GM23338 (cell line): Measurements from ENCODE around the gene NPAS2. TPM values are rescaled to one million over a fixed set of nuclear protein-coding genes. Genes with fewer than 3 reads are reported as not detected.

Experiments used
- ATAC-seq: fragments of 200-7000 bp; cut with Tn5 transposase; 3 replicates; pipeline ENCODE4 v1.9.1; 2020
- DNase-seq: peaks from one replicate; pipeline ENCODE4 v3.0.0-alpha.2; 2015; ENCODE audit warnings: low spot score
- H2AFZ ChIP-seq: fragments of 200-600 bp; sonication (generic); 2 replicates; pipeline ENCODE4 v1.8.0; 2016; ENCODE audit warnings: antibody characterized with exemption, mild to moderate bottlenecking, moderate library complexity
- H3F3A ChIP-seq: fragments of 200-600 bp; sonication (generic); replicated peaks from 2 replicates; pipeline ENCODE4 v1.8.0; 2017; ENCODE audit warnings: antibody characterized with exemption, mixed run types, low read depth
- H3K27ac ChIP-seq: fragments of 200-600 bp; sonication (generic); 2 replicates; pipeline ENCODE4 v1.6.1; 2016; ENCODE audit warnings: low read depth
- H3K27me3 ChIP-seq: fragments of 200-600 bp; sonication (generic); 2 replicates; pipeline ENCODE4 v1.8.0; 2016; ENCODE audit warnings: mild to moderate bottlenecking, mixed run types, moderate library complexity; ENCODE audit not compliant: insufficient read depth
- H3K36me3 ChIP-seq: fragments of 200-600 bp; sonication (generic); 2 replicates; pipeline ENCODE4 v1.8.0; 2016; ENCODE audit warnings: mild to moderate bottlenecking; ENCODE audit not compliant: insufficient read depth
- H3K4me1 ChIP-seq: fragments of 200-600 bp; sonication (generic); 2 replicates; pipeline ENCODE4 v1.8.0; 2016; ENCODE audit warnings: mild to moderate bottlenecking, moderate library complexity; ENCODE audit not compliant: insufficient read depth
- H3K4me2 ChIP-seq: fragments of 200-600 bp; sonication (generic); 2 replicates; pipeline ENCODE4 v1.7.1; 2017; ENCODE audit warnings: mixed run types
- H3K4me3 ChIP-seq: fragments of 200-600 bp; sonication (generic); 2 replicates; pipeline ENCODE4 v1.6.1; 2016; ENCODE audit warnings: mixed run types
- H3K79me2 ChIP-seq: fragments of 200-600 bp; sonication (generic); replicated peaks from 2 replicates; pipeline ENCODE4 v1.8.0; 2017; ENCODE audit warnings: mild to moderate bottlenecking; ENCODE audit not compliant: insufficient read depth
- H3K9me2 ChIP-seq: fragments of 200-600 bp; sonication (generic); 2 replicates; pipeline ENCODE4 v1.8.0; 2017; ENCODE audit not compliant: insufficient read depth
- H4K20me1 ChIP-seq: fragments of 200-600 bp; sonication (generic); replicated peaks from 2 replicates; pipeline ENCODE4 v1.8.0; 2017; ENCODE audit warnings: mild to moderate bottlenecking; ENCODE audit not compliant: insufficient read depth
- H3K27ac Mint-ChIP-seq: 2 replicates; pipeline ENCODE4 v1.8.0; 2020; ENCODE audit warnings: inconsistent platforms, mild to moderate bottlenecking, moderate library complexity, mixed read lengths
- H3K27me3 Mint-ChIP-seq: 3 replicates; pipeline ENCODE4 v1.8.0; 2022; ENCODE audit warnings: low read depth, mild to moderate bottlenecking, moderate library complexity, mixed read lengths, inconsistent platforms; ENCODE audit not compliant: insufficient read depth, poor library complexity
- H3K36me3 Mint-ChIP-seq: 3 replicates; pipeline ENCODE4 v1.8.0; 2021; ENCODE audit warnings: low read depth, mild to moderate bottlenecking, inconsistent platforms, moderate library complexity, mixed read lengths
- H3K4me1 Mint-ChIP-seq: 3 replicates; pipeline ENCODE4 v1.8.0; 2020; ENCODE audit warnings: mild to moderate bottlenecking, inconsistent platforms, mixed read lengths
- H3K4me3 Mint-ChIP-seq: 3 replicates; pipeline ENCODE4 v1.8.0; 2021; ENCODE audit warnings: moderate library complexity, mild to moderate bottlenecking, inconsistent platforms, mixed read lengths
- H3K9me3 Mint-ChIP-seq: 3 replicates; pipeline ENCODE4 v1.8.0; 2020; ENCODE audit warnings: moderate library complexity, mild to moderate bottlenecking, inconsistent platforms, mixed read lengths
- CTCF ChIP-seq, 2 experiments: fragments of 200-600 bp in 1 of 2; sonication (generic) in 1 of 2; conservative IDR thresholded peaks; 2 replicates each; pipeline versions ENCODE4 v1.5.1 to v1.6.1; 2016 to 2017; ENCODE audit warnings: antibody characterized with exemption in 2 of 2, low read depth in 2 of 2, mild to moderate bottlenecking in 2 of 2, moderate library complexity in 1 of 2
- NANOG ChIP-seq: IDR thresholded peaks from 2 replicates; pipeline ENCODE4 v1.6.1; 2016; ENCODE audit warnings: antibody characterized with exemption, borderline replicate concordance
- POLR2AphosphoS5 ChIP-seq: IDR thresholded peaks from 2 replicates; pipeline ENCODE4 v1.6.1; 2016; ENCODE audit warnings: antibody characterized with exemption, low read depth
- STAT1 ChIP-seq: IDR thresholded peaks from one replicate; pipeline ENCODE4 v1.6.1; 2016; ENCODE audit warnings: antibody characterized with exemption; ENCODE audit not compliant: unreplicated experiment
- ZNF462 ChIP-seq: fragments of 250-450 bp; sonication (Bioruptor Pico); IDR thresholded peaks from 2 replicates; pipeline ENCODE4 v1.5.0; 2020; ENCODE audit warnings: mild to moderate bottlenecking, moderate library complexity
- polyA plus RNA-seq: library from polyadenylated mRNA; unstranded; fragments of >200 nt; fragmentation: Nextera tagmentation; extraction: Ambion mirVana; gene quantifications from 2 replicates; pipeline ENCODE4 v1.2.1, GENCODE V29; 2016
- total RNA-seq: library from RNA; depleted of rRNA; stranded (reverse); fragments of >200 nt; shearing (Covaris generic); gene quantifications from 2 replicates; pipeline ENCODE4 v1.2.3, GENCODE V29; 2014

NPAS2 gene
- total and polyA plus RNA-seq, 2 experiments from 2014 or later: 0.56 to 1.1 TPM

GRCh38 chr2:100799686-100800085 lies 20.3 kb upstream of the NPAS2 start:
- H3K27me3 ChIP-seq: no peaks in the 10 kb centered on the region
- H3K79me2 ChIP-seq: no peaks in the 10 kb centered on the region
- no peak overlapping the region for H2AFZ ChIP-seq
- DNase-seq (no peak), ATAC-seq (no peak)
- no peaks in the 10 kb centered on the region for H3K27me3 Mint-ChIP-seq
- no peak overlapping the region for H3K4me3 ChIP-seq
- H3K27ac ChIP-seq: no peak overlapping the region
- no peak overlapping the region for H3K27ac Mint-ChIP-seq
- H3K4me1 ChIP-seq: no peaks in the 10 kb centered on the region; the same call in 1 of the 2 replicates
- H3K9me2 ChIP-seq: no peaks in the 10 kb centered on the region
- H3K4me1 Mint-ChIP-seq: no peaks in the 10 kb centered on the region; the same call in 2 of the 3 replicates
- H3K9me3 Mint-ChIP-seq: no peaks in the 10 kb centered on the region
- no peaks in the 10 kb centered on the region for H3K36me3 ChIP-seq
- no peak overlapping the region for H3K4me2 ChIP-seq
- H3K4me3 Mint-ChIP-seq: no peak overlapping the region
- H3K36me3 Mint-ChIP-seq: no peaks in the 10 kb centered on the region
- no peaks in the 10 kb centered on the region for H3F3A ChIP-seq
- no peaks in the 10 kb centered on the region for H4K20me1 ChIP-seq
- TF ChIP-seq STAT1 (no peak), CTCF (conservative IDR thresholded peaks at IDR 0.05; ENCODE audit: low read depth in 2 of 2) (no peak), POLR2AphosphoS5 (no peak), ZNF462 (no peak)

GRCh38 chr2:100800915-100801314 lies 19.0 kb upstream of the NPAS2 start:
- Mint-ChIP-seq H3K27ac (no peak overlapping the region), H3K27me3 (no peaks in the 10 kb centered on the region), H3K4me3 (no peak overlapping the region), H3K4me1 (no peaks in the 10 kb centered on the region; the same call in 2 of the 3 replicates), H3K9me3 (no peaks in the 10 kb centered on the region), H3K36me3 (no peaks in the 10 kb centered on the region)
- no peaks in the 10 kb centered on the region for H3F3A ChIP-seq
- no peaks in the 10 kb centered on the region for H3K36me3 ChIP-seq
- no peaks in the 10 kb centered on the region for H3K9me2 ChIP-seq
- ATAC-seq (no peak), DNase-seq (no peak)
- no peak overlapping the region for H3K27ac ChIP-seq
- no peaks in the 10 kb centered on the region for H4K20me1 ChIP-seq
- no peaks in the 10 kb centered on the region for H3K27me3 ChIP-seq
- H3K4me2 ChIP-seq: no peak overlapping the region
- no peaks in the 10 kb centered on the region for H3K79me2 ChIP-seq
- no peak overlapping the region for H2AFZ ChIP-seq
- no peaks in the 10 kb centered on the region; the same call in 1 of the 2 replicates for H3K4me1 ChIP-seq
- H3K4me3 ChIP-seq: no peak overlapping the region
- TF ChIP-seq NANOG (no peak), ZNF462 (no peak)
